ENCODE measurements around the gene KRTAP1-5.
"Not testable (repeated sequence)": the region's sequence is repeated elsewhere in the genome, so short reads cannot be mapped to it uniquely, and the experiment has no call there.

The KRTAP1-5 gene

GRCh38 chr17:41049110-41049509 is 22.1 kb upstream of the KRTAP1-5 start:
- no peak for DNase-seq (ENCODE audit: low read depth in 1 of 2, low spot score in 1 of 2)

- no peak for DNase-seq (ENCODE audit: low read depth in 1 of 2, low spot score in 1 of 2)
Observed at GRCh38 chr17:41048441-41048840, 21.4 kb upstream of the KRTAP1-5 start.

GRCh38 chr17:41046735-41047465 is 19.9 kb upstream of the KRTAP1-5 start, which contains the start of gene KRTAP2-1:
Gene KRTAP2-1, minus strand, starts transcription at chr17:41047316. Its CDS starts 49 bp downstream, at chr17:41047267.
- not testable (repeated sequence) for DNase-seq (ENCODE audit: low read depth in 1 of 2, low spot score in 1 of 2)

GRCh38 chr17:41042953-41043352 is 15.9 kb upstream of the KRTAP1-5 start:
- DNase-seq (ENCODE audit: low read depth in 1 of 2, low spot score in 1 of 2), result no peak

GRCh38 chr17:41040783-41041571 is 14.0 kb upstream of the KRTAP1-5 start, which contains the start of gene KRTAP1-1:
Gene KRTAP1-1, minus strand, starts transcription at chr17:41041450. Its CDS starts 53 bp downstream, at chr17:41041397.
- not testable (repeated sequence) for DNase-seq (ENCODE audit: low read depth in 1 of 2, low spot score in 1 of 2)

GRCh38 chr17:41037853-41038350 is 10.9 kb upstream of the KRTAP1-5 start:
- DNase-seq (ENCODE audit: low read depth in 1 of 2, low spot score in 1 of 2), result no peak

- DNase-seq (ENCODE audit: low read depth in 1 of 2, low spot score in 1 of 2), result not testable (repeated sequence)
Observed at GRCh38 chr17:41034346-41034935, 7.4 kb upstream of the KRTAP1-5 start, which contains the start of gene KRTAP1-3. Gene KRTAP1-3, minus strand, starts transcription at chr17:41034874. Its CDS starts 53 bp downstream, at chr17:41034821.

GRCh38 chr17:41029633-41030245 is 2.7 kb upstream of the KRTAP1-5 start, which contains the start of gene KRTAP1-4:
Gene KRTAP1-4, minus strand, starts transcription at chr17:41030195. Its CDS starts 117 bp downstream, at chr17:41030078.
- no peak for DNase-seq (ENCODE audit: low read depth in 1 of 2, low spot score in 1 of 2)

GRCh38 chr17:41024697-41025096 is 2.3 kb downstream of the KRTAP1-5 start:
- no peak for DNase-seq (ENCODE audit: low read depth in 1 of 2, low spot score in 1 of 2)

- no peak for DNase-seq (ENCODE audit: low read depth in 1 of 2, low spot score in 1 of 2)
Observed at GRCh38 chr17:41020336-41020735, 6.7 kb downstream of the KRTAP1-5 start.

GRCh38 chr17:41019415-41019814 is 7.6 kb downstream of the KRTAP1-5 start:
- no peak for DNase-seq (ENCODE audit: low read depth in 1 of 2, low spot score in 1 of 2)

- no peak for DNase-seq (ENCODE audit: low read depth in 1 of 2, low spot score in 1 of 2)
Observed at GRCh38 chr17:41018541-41018940, 8.5 kb downstream of the KRTAP1-5 start.

GRCh38 chr17:41016578-41017215 is 10.3 kb downstream of the KRTAP1-5 start:
- DNase-seq (ENCODE audit: low read depth in 1 of 2, low spot score in 1 of 2), result no peak

- DNase-seq (ENCODE audit: low read depth in 1 of 2, low spot score in 1 of 2), result no peak
Observed at GRCh38 chr17:41015454-41015853, 11.6 kb downstream of the KRTAP1-5 start.

- no peak for DNase-seq (ENCODE audit: low read depth in 1 of 2, low spot score in 1 of 2)
Observed at GRCh38 chr17:41013606-41014005, 13.4 kb downstream of the KRTAP1-5 start.

- no peak for DNase-seq (ENCODE audit: low read depth in 1 of 2, low spot score in 1 of 2)
Observed at GRCh38 chr17:41013181-41013580, 13.8 kb downstream of the KRTAP1-5 start.

GRCh38 chr17:41012326-41013120 is 14.5 kb downstream of the KRTAP1-5 start:
- no peak for DNase-seq (ENCODE audit: low read depth in 1 of 2, low spot score in 1 of 2)

- DNase-seq (ENCODE audit: low read depth in 1 of 2, low spot score in 1 of 2), result no peak
Observed at GRCh38 chr17:41010441-41010840, 16.6 kb downstream of the KRTAP1-5 start.

- DNase-seq (ENCODE audit: low read depth in 1 of 2, low spot score in 1 of 2), result no peak
Observed at GRCh38 chr17:41009936-41010335, 17.1 kb downstream of the KRTAP1-5 start.

Measured in activated CD4-positive, alpha-beta T cell treated with anti-CD3 and anti-CD28 coated beads, Interleukin-2, amount 50 U/mL, for 24 hours (primary cell).